Measurements from ENCODE around the gene OR2S2. TPM values are rescaled to one million over a fixed set of nuclear protein-coding genes. Genes with fewer than 3 reads are reported as not detected.

The OR2S2 gene
- total and polyA plus RNA-seq, 2 experiments from 2014 or later, result 0.11 to 0.30 TPM

GRCh38 chr9:35962126-35962906 is 4.4 kb upstream of the OR2S2 start:
- WGBS, 2 experiments (ENCODE audit: low coverage in 1 of 2, low lambda C conversion rate in 2 of 2, missing lambda C conversion rate in 2 of 2), result 12 to 13% methylated on average over 20 to 23 of the region's 23 CpGs
- peak overlapping the region; percentile 81 for H3K27ac ChIP-seq
- in situ Hi-C loops (cut with MboI), result no loop called here

GRCh38 chr9:35960039-35960655 is 2.2 kb upstream of the OR2S2 start:
- H4K20me1 ChIP-seq (ENCODE audit: insufficient read depth), result no peaks in the 10 kb centered on the region
- no peaks in the 10 kb centered on the region for H3K79me2 ChIP-seq (ENCODE audit: insufficient read depth)
- H3K4me3 ChIP-seq, result no peak overlapping the region
- peaks cover 39% of the 10 kb centered on the region for H3K4me1 ChIP-seq (ENCODE audit: insufficient read depth)
- H3K36me3 ChIP-seq (ENCODE audit: low read depth), result no peaks in the 10 kb centered on the region
- in situ Hi-C loops (cut with MboI), result no loop called here
- peak overlapping the region; percentile 63 for H3K4me2 ChIP-seq (ENCODE audit: unreplicated experiment)
- WGBS, 2 experiments (ENCODE audit: low coverage in 1 of 2, low lambda C conversion rate in 2 of 2, missing lambda C conversion rate in 2 of 2), result 35 to 46% methylated on average over 3 of the region's 3 CpGs
- 0 out of 2 replicates have a peak overlapping the region, but pooled peaks have one; percentile 8 for H3K9ac ChIP-seq
- no peaks in the 10 kb centered on the region for H3K9me2 ChIP-seq (ENCODE audit: insufficient read depth)
- no peak overlapping the region for H2AFZ ChIP-seq
- H3K27ac ChIP-seq, result peak overlapping the region; percentile 55
- peaks cover 23% of the 10 kb centered on the region; the same call in 1 of the 2 replicates for H3F3A ChIP-seq (ENCODE audit: insufficient read depth)
- no peaks in the 10 kb centered on the region for H3K27me3 ChIP-seq (replicated peaks; ENCODE audit: insufficient read depth)
- no peaks in the 10 kb centered on the region for H3K9me3 ChIP-seq (ENCODE audit: low read depth)
- peak; percentile 88 for DNase-seq
- TF ChIP-seq EZH2phosphoT487 (IDR thresholded peaks at IDR 0.05; ENCODE audit: insufficient read depth, low read depth), result 0 out of 2 replicates have a peak, but pooled peaks have one; percentile 56
- TF ChIP-seq EZH2 (IDR thresholded peaks at IDR 0.05; ENCODE audit: insufficient read depth, poor library complexity, severe bottlenecking), result no peak

More at GRCh38 chr9:35962126-35962906, 4.4 kb upstream of the OR2S2 start:
- Histone ChIP-seq H3K4me3 (peak overlapping the region; percentile 73), H3K4me1 (ENCODE audit: insufficient read depth) (peaks cover 39% of the 10 kb centered on the region), H3K36me3 (ENCODE audit: low read depth) (no peaks in the 10 kb centered on the region), H3K9me3 (ENCODE audit: low read depth) (no peaks in the 10 kb centered on the region), H3K9ac (peak overlapping the region; percentile 75), H2AFZ (peak overlapping the region; percentile 84), H3K4me2 (ENCODE audit: unreplicated experiment) (peak overlapping the region; percentile 87), H4K20me1 (ENCODE audit: insufficient read depth) (no peaks in the 10 kb centered on the region), H3K27me3 (replicated peaks; ENCODE audit: insufficient read depth) (no peaks in the 10 kb centered on the region), H3K9me2 (ENCODE audit: insufficient read depth) (no peaks in the 10 kb centered on the region), H3K79me2 (ENCODE audit: insufficient read depth) (no peaks in the 10 kb centered on the region), H3F3A (ENCODE audit: insufficient read depth) (peaks cover 23% of the 10 kb centered on the region; the same call in 1 of the 2 replicates)
- TF ChIP-seq EZH2 (IDR thresholded peaks at IDR 0.05; ENCODE audit: insufficient read depth, poor library complexity, severe bottlenecking) (no peak), EZH2phosphoT487 (IDR thresholded peaks at IDR 0.05; ENCODE audit: insufficient read depth, low read depth) (no peak)
- peak; percentile 90 for DNase-seq

GRCh38 chr9:35956651-35957050 is 1.3 kb downstream of the OR2S2 start:
- Histone ChIP-seq H3K36me3 (ENCODE audit: low read depth) (no peaks in the 10 kb centered on the region), H3K9me2 (ENCODE audit: insufficient read depth) (no peaks in the 10 kb centered on the region), H4K20me1 (ENCODE audit: insufficient read depth) (no peaks in the 10 kb centered on the region), H2AFZ (no peak overlapping the region), H3K9ac (no peak overlapping the region), H3F3A (ENCODE audit: insufficient read depth) (peaks cover 32% of the 10 kb centered on the region), H3K4me1 (ENCODE audit: insufficient read depth) (peaks cover 49% of the 10 kb centered on the region), H3K27ac (no peak overlapping the region), H3K27me3 (replicated peaks; ENCODE audit: insufficient read depth) (no peaks in the 10 kb centered on the region), H3K4me2 (ENCODE audit: unreplicated experiment) (no peak overlapping the region), H3K79me2 (ENCODE audit: insufficient read depth) (no peaks in the 10 kb centered on the region), H3K9me3 (ENCODE audit: low read depth) (no peaks in the 10 kb centered on the region), H3K4me3 (no peak overlapping the region)
- 81 to 85% methylated on average over 5 of the region's 5 CpGs for WGBS, 2 experiments (ENCODE audit: low coverage in 1 of 2, low lambda C conversion rate in 2 of 2, missing lambda C conversion rate in 2 of 2)
- TF ChIP-seq EZH2phosphoT487 (IDR thresholded peaks at IDR 0.05; ENCODE audit: insufficient read depth, low read depth) (no peak), EZH2 (IDR thresholded peaks at IDR 0.05; ENCODE audit: insufficient read depth, poor library complexity, severe bottlenecking) (no peak)
- no peak for DNase-seq
- in situ Hi-C loops (cut with MboI), result no loop called here

- WGBS, 2 experiments (ENCODE audit: low coverage in 1 of 2, low lambda C conversion rate in 2 of 2, missing lambda C conversion rate in 2 of 2), result 20 to 24% methylated on average over 6 of the region's 6 CpGs
- no peaks in the 10 kb centered on the region for H4K20me1 ChIP-seq (ENCODE audit: insufficient read depth)
- in situ Hi-C loops (cut with MboI), result no loop called here
- H3K27me3 ChIP-seq (replicated peaks; ENCODE audit: insufficient read depth), result no peaks in the 10 kb centered on the region
- H3K4me2 ChIP-seq (ENCODE audit: unreplicated experiment), result peak overlapping the region; percentile 47
- no peak overlapping the region for H3K9ac ChIP-seq
- peaks cover 37% of the 10 kb centered on the region for H3K4me1 ChIP-seq (ENCODE audit: insufficient read depth)
- no peak for TF ChIP-seq EZH2phosphoT487 (IDR thresholded peaks at IDR 0.05; ENCODE audit: insufficient read depth, low read depth)
- no peak for TF ChIP-seq EZH2 (IDR thresholded peaks at IDR 0.05; ENCODE audit: insufficient read depth, poor library complexity, severe bottlenecking)
- peak overlapping the region; percentile 26; the same call in 1 of the 2 replicates for H3K4me3 ChIP-seq
- peak; percentile 83 for DNase-seq
- no peaks in the 10 kb centered on the region for H3K9me2 ChIP-seq (ENCODE audit: insufficient read depth)
- H3K27ac ChIP-seq, result no peak overlapping the region
- no peaks in the 10 kb centered on the region for H3K36me3 ChIP-seq (ENCODE audit: low read depth)
- H3K9me3 ChIP-seq (ENCODE audit: low read depth), result no peaks in the 10 kb centered on the region
- H3K79me2 ChIP-seq (ENCODE audit: insufficient read depth), result no peaks in the 10 kb centered on the region
- H2AFZ ChIP-seq, result peak overlapping the region; percentile 79
- peaks cover 24% of the 10 kb centered on the region for H3F3A ChIP-seq (ENCODE audit: insufficient read depth)
Measured at GRCh38 chr9:35954942-35955546, 2.9 kb downstream of the OR2S2 start.

Measured in GM23248 (cell line).